Activated CD4-positive, alpha-beta T cell treated with anti-CD3 and anti-CD28 coated beads, Interleukin-2, amount 10 ng/mL, durations not matched to agents 24 days and 14 days (primary cell): ENCODE measurements around the gene MEGF10. TPM values are rescaled to one million over a fixed set of nuclear protein-coding genes. Genes with fewer than 3 reads are reported as not detected.

Source experiments
- DNase-seq: peaks from one replicate; pipeline ENCODE4 v3.0.0; 2022
- H3K27ac Mint-ChIP-seq: one replicate; pipeline ENCODE4 v1.8.0; 2022; ENCODE audit warnings: mild to moderate bottlenecking, mixed read lengths
- H3K27me3 Mint-ChIP-seq: one replicate; pipeline ENCODE4 v1.8.0; 2022; ENCODE audit warnings: mixed read lengths
- H3K36me3 Mint-ChIP-seq: one replicate; pipeline ENCODE4 v1.8.0; 2022; ENCODE audit warnings: low read depth, mild to moderate bottlenecking, mixed read lengths
- H3K4me1 Mint-ChIP-seq: one replicate; pipeline ENCODE4 v1.8.0; 2021; ENCODE audit warnings: mixed read lengths
- H3K4me3 Mint-ChIP-seq: one replicate; pipeline ENCODE4 v1.8.0; 2022; ENCODE audit warnings: mild to moderate bottlenecking, moderate library complexity, mixed read lengths
- H3K9me3 Mint-ChIP-seq: one replicate; pipeline ENCODE4 v1.8.0; 2021; ENCODE audit warnings: mixed read lengths
- intact Hi-C: fragments of 100-400 bp; cut with micrococcal nuclease; formaldehyde crosslinking; loops from one replicate; pipeline ENCODE4 v1.15.1; 2023
- total RNA-seq: library from RNA; stranded (reverse); gene quantifications from 2 replicates; pipeline ENCODE4 v1.2.3, GENCODE V29; 2022

The MEGF10 gene
- total RNA-seq, 1 donor from 2014 or later: not detected

DNA sequence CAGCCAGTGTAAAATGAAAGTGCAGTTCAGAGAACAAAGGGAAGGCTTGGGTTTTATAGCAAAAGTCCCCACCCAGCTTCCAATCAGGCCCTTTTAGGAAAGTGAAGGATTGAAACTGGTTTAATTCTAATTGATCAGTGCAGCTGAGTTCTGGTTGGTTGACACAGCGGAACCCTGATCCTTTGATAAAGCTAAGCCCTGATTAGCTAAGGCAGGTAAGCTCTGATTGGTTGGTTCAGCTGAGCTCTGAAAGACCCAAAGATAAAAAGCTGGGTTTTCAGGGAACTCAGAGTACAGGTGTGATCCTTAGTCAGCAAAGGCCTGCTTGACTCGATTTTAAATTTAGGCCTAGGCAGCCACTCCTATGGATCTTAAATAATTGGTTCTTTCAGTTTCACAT lies 156.0 kb downstream of the MEGF10 start:
- no peaks in the 10 kb centered on the region for H3K4me1 Mint-ChIP-seq
- no peak overlapping the region for H3K4me3 Mint-ChIP-seq
- intact Hi-C loops: no loop called here
- H3K27ac Mint-ChIP-seq: no peak overlapping the region
- H3K36me3 Mint-ChIP-seq: no peaks in the 10 kb centered on the region
- peaks cover 5% of the 10 kb centered on the region for H3K27me3 Mint-ChIP-seq
- DNase-seq: no peak
- no peaks in the 10 kb centered on the region for H3K9me3 Mint-ChIP-seq

DNA sequence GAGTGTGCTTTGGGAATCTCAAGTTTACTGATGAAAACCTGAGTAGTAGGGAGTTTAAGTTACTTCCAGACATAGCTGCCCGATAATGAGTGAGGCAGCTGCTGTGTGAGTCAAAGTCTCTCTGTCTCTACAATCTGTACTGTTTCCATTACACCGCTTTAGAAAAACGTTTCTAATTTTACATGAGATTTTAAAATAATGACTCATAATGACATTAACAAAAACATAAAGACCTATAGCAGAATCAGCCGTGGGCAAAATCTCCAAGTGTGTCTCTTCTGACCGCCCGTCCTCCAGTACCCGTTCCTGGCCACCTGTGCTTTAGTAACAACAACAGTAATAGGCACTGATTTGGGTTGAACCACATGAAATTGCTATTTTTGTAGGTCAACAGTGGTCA lies 157.2 kb downstream of the MEGF10 start:
- DNase-seq: no peak
- no peak overlapping the region for H3K27ac Mint-ChIP-seq
- H3K27me3 Mint-ChIP-seq: peaks cover 6% of the 10 kb centered on the region
- no peaks in the 10 kb centered on the region for H3K4me1 Mint-ChIP-seq
- H3K9me3 Mint-ChIP-seq: no peaks in the 10 kb centered on the region
- no peaks in the 10 kb centered on the region for H3K36me3 Mint-ChIP-seq
- intact Hi-C loops: no loop called here
- no peak overlapping the region for H3K4me3 Mint-ChIP-seq

DNA sequence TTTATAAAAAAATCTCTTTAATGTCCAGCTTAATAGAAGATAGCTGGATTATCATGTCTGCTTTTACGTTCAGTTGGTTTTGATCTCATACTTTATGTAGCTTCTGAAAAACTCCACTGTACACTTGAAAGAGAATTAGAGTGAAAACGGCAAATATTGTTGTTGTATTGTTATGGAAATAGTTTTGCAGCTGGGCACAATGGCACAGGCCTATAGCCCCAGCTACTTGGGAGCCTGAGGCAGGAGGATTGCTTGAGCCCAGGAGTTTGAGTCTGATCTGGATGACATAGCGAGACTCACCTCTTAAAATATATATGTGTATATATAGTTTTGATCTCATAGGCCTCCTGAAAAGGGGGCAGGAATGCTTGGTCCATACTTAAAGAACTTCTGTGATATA lies 159.4 kb downstream of the MEGF10 start:
- Mint-ChIP-seq H3K4me1 (no peaks in the 10 kb centered on the region), H3K4me3 (no peak overlapping the region), H3K27me3 (peaks cover 10% of the 10 kb centered on the region), H3K36me3 (no peaks in the 10 kb centered on the region), H3K9me3 (no peaks in the 10 kb centered on the region), H3K27ac (no peak overlapping the region)
- DNase-seq: no peak
- intact Hi-C loops: no loop called here

DNA sequence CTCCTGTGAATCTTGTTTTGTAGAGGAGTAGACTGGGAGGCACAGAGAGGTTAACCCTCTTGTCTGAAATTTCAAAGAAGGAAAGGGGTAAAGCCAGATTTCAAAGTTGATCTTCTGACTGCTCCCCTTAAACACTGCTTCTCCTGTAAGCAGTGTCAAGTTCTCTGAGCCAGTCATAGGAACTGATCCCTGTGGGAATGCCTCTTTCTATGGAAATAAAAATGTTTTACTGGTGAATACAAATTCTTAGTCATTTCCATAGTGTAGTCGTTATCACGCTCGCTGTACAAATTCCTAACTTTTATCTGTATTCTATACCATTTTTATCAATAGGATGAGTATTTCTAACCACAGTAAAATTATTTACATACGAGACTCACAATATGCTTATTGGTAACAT lies 160.5 kb downstream of the MEGF10 start:
- Mint-ChIP-seq H3K4me3 (no peak overlapping the region), H3K4me1 (no peaks in the 10 kb centered on the region), H3K27me3 (peaks cover 7% of the 10 kb centered on the region), H3K27ac (no peak overlapping the region), H3K36me3 (no peaks in the 10 kb centered on the region), H3K9me3 (no peaks in the 10 kb centered on the region)
- DNase-seq: no peak
- intact Hi-C loops: no loop called here

DNA sequence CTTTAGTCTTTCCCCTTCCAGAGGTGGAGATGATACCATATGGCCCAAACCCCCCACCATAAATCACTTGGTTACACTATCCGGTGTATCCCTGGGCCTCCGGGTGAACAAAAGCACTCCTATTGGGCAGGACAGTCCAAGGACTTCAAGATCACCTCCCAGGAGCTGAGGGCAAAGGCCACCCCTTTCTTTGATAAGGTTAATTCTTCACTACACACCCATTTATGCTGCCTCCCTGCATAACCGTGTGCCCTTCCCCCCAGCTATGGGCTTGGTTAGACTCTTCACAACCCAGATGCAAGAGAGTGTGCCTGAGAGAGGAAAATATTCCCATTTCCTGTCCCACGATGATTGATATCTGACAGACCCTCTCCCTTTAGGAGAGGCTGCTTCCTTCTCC lies 162.0 kb downstream of the MEGF10 start:
- Mint-ChIP-seq H3K9me3 (no peaks in the 10 kb centered on the region), H3K27ac (no peak overlapping the region), H3K4me1 (no peaks in the 10 kb centered on the region), H3K4me3 (no peak overlapping the region), H3K36me3 (no peaks in the 10 kb centered on the region), H3K27me3 (peaks cover 7% of the 10 kb centered on the region)
- DNase-seq: no peak
- intact Hi-C loops: no loop called here

DNA sequence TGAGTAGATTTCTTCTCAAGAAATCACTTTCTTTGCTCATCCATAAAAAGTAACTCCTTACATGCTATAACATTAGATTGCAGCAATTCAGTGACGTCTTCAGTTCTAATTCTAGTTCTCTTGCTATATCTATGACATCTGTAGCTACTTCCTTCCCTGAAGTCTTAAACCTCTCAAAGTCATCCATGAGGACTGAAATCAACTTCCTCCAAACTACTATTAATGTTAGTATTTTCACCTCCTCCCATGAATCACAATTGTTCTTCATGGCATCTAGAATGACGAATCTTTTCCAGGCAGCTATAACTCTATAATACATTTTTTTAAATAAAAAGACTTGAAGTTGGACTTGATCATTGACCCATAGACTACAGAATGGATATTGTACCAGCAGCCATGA lies 180.6 kb downstream of the MEGF10 start:
- Mint-ChIP-seq H3K36me3 (no peaks in the 10 kb centered on the region), H3K9me3 (no peaks in the 10 kb centered on the region), H3K4me1 (no peaks in the 10 kb centered on the region), H3K4me3 (no peak overlapping the region), H3K27me3 (peaks cover 8% of the 10 kb centered on the region), H3K27ac (no peak overlapping the region)
- intact Hi-C loops: no loop called here
- DNase-seq: no peak

DNA sequence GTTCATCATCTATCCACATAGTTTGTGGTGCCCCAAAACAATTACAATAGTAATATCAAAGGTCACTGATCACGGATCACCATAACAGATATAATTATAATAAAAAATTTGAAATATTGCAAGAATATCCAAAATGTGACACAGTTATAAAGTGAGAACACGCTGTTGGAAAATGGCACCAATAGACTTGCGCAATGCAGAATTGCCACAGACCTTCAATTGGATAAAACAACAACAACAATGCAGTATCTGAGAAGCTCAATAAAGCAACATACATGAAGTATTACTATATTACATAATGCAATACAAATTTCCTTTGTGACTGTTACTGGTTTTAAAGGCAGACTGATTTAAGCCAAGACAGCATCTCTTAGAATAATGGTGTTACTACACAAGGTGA lies 182.1 kb downstream of the MEGF10 start:
- H3K9me3 Mint-ChIP-seq: no peaks in the 10 kb centered on the region
- no peak overlapping the region for H3K27ac Mint-ChIP-seq
- intact Hi-C loops: no loop called here
- no peaks in the 10 kb centered on the region for H3K36me3 Mint-ChIP-seq
- peaks cover 8% of the 10 kb centered on the region for H3K27me3 Mint-ChIP-seq
- H3K4me3 Mint-ChIP-seq: no peak overlapping the region
- no peaks in the 10 kb centered on the region for H3K4me1 Mint-ChIP-seq
- DNase-seq: no peak

DNA sequence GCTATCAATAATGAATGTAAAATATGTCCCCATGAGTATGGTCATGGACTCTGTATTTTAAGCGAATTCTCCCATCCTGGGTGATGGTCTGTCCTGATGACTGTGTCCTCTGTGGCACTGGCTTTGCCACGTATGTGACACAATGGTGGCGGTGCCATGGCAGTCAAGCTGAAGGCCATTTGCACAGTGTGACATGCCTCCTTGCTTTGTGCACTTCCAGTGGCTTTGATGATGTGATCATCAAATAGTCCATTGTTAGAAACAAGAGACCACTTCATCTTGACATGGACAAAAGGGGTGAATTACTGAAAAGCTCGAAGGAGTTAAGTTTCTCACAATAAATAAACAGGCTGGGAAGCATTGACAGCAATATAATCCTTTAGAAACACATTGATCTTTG lies 195.9 kb downstream of the MEGF10 start:
- H3K27me3 Mint-ChIP-seq: peaks cover 37% of the 10 kb centered on the region
- H3K9me3 Mint-ChIP-seq: no peaks in the 10 kb centered on the region
- H3K4me3 Mint-ChIP-seq: no peak overlapping the region
- no peaks in the 10 kb centered on the region for H3K4me1 Mint-ChIP-seq
- H3K27ac Mint-ChIP-seq: no peak overlapping the region
- DNase-seq: no peak
- no peaks in the 10 kb centered on the region for H3K36me3 Mint-ChIP-seq
- intact Hi-C loops: no loop called here

DNA sequence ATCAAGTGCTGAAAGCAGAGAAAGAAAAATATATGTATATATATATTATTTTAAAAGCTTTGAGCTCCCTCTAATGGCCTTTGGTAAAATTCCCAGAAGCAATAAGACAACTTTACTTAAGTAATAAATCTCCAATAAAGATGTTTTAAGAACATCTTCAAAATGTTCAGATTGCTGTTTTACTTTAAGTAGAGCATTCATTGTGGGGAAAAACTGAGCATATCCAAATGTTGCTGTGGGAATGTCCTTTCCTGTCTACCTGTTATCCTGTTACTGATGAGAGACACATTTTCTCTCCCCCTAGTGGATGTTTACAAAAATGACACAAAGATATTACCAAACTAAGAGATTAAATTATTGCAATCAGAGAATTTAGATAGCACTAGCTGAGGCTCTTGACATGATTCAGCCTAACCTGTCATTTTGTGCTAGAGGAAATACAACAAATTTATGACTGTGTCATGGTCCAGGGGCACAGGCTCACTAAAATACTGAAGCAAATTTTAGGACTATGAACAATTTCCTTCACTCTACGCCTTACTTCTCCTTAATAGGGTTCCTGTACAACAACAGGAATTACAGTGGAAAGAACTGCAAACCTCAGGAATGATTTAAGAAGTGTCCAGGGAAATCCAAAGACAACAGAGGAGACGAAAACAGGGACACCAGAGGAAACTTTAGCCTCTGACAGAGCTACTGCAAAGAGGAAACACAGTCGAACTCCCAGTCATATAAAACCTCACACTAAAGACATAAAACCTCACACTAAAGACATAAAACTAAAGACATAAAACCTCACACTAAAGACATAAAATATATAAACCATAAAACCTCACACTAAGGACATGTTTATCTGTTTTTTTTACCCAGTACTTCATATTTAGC lies 202.5 kb downstream of the MEGF10 start:
- Mint-ChIP-seq H3K36me3 (no peaks in the 10 kb centered on the region), H3K9me3 (no peaks in the 10 kb centered on the region), H3K4me3 (no peak overlapping the region), H3K27me3 (peaks cover 48% of the 10 kb centered on the region), H3K4me1 (no peaks in the 10 kb centered on the region), H3K27ac (no peak overlapping the region)
- DNase-seq: no peak
- intact Hi-C loops: loop anchor here (1.0 to 10.0 kb wide), 3 partner anchors 178 to 948 kb away; no protein-coding TSS in a partner anchor

DNA sequence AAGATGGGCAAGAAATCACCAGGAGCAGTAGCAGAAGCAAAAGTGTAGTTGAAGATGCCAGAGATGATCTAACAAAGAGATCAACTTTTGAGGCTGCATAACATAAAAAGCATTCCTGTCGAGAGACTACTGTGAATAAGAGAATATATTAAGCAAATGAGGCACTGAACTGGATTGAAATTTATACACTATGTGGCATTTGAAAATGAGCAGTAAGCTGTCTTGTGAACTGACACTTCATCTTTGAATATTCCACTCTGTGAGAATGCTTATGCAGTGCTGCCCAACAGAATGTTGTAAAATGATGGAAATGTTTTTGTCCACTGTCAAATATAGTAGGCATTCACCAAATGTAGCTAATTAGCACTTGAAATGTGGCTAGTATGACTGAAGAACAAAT lies 208.0 kb downstream of the MEGF10 start:
- no peak for DNase-seq
- H3K4me3 Mint-ChIP-seq: no peak overlapping the region
- H3K36me3 Mint-ChIP-seq: no peaks in the 10 kb centered on the region
- H3K9me3 Mint-ChIP-seq: no peaks in the 10 kb centered on the region
- no peak overlapping the region for H3K27ac Mint-ChIP-seq
- H3K27me3 Mint-ChIP-seq: peaks cover 37% of the 10 kb centered on the region
- no peaks in the 10 kb centered on the region for H3K4me1 Mint-ChIP-seq
- intact Hi-C loops: loop anchor here (10.0 kb wide), 1 partner anchor 184 kb away; no protein-coding TSS in a partner anchor

DNA sequence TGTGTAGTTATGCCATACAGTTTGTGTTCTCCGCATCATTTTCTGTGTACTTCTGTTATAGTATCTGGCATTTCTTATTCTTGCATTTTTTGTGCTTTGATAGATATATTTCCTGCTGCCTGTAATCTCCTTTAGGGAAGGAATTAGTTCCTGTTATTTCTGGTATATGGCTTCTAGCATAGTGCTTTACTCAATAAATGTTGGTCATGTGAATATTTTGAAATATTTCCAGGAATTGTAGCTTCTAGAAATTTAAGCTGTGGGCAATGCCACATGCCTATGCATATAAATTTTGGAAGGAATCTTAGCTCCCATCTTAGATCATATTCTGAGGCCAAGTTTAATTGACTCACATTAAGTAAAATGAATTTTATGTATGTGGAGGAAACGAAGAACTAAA lies 215.3 kb downstream of the MEGF10 start:
- H3K27me3 Mint-ChIP-seq: peaks cover 34% of the 10 kb centered on the region
- intact Hi-C loops: no loop called here
- H3K4me3 Mint-ChIP-seq: no peak overlapping the region
- H3K36me3 Mint-ChIP-seq: no peaks in the 10 kb centered on the region
- DNase-seq: no peak
- no peak overlapping the region for H3K27ac Mint-ChIP-seq
- no peaks in the 10 kb centered on the region for H3K4me1 Mint-ChIP-seq
- no peaks in the 10 kb centered on the region for H3K9me3 Mint-ChIP-seq

DNA sequence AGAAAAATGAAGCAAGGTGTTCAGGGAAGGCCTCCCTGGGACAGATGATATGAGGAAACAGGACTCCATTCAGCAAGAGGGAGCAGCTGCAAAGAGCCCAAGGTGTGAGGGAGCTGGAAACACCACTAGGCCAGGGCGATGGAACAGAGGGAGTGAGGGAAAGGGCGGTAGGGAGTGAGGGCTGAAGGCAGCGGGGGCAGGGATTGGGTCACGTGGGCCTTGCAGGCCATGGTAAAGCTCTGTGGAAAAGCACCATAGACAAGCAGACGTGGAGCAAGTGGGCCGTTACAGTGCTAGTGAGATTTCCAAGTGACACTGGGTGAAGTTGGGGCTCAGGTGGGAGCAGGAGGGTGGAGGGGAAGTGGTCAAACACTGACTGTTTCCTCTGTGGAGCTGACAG lies 216.0 kb downstream of the MEGF10 start:
- Mint-ChIP-seq H3K9me3 (no peaks in the 10 kb centered on the region), H3K27ac (no peak overlapping the region)
- intact Hi-C loops: no loop called here

DNA sequence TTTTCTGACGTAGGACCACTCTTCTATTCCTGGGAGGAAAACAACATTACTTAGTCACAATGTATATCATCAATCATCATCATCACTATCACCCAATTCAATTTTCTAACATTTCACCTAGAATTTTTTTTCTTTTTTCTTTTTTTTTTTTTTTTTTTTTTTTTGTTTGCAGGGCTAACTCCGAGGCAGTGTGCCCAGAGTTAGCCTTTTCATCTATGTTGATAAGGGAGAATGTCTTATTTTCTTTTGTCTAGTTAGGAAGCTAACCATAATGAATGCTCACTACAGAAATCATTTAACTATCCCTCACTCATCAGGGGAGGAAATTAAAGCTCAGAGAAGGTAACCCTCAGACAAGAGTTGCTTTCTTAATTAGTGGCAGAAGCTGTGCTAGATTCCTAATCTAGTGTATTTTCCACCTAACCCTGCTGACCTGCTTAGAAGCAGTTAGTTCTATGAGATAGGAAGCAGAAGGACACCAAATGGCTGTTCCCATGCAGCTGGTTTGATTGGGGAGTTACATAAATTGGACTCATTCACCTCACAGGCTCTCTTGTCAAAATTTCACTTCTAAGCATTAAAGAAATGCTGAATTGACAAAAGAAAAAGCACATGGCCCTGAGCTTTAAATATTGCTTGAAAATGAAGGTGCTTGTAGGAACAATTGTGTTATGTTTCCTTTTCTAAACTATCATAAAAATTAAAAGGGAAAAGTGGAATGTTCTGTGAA lies 218.2 kb downstream of the MEGF10 start:
- H3K4me1 Mint-ChIP-seq: no peaks in the 10 kb centered on the region
- intact Hi-C loops: no loop called here
- no peak overlapping the region for H3K27ac Mint-ChIP-seq
- DNase-seq: no peak
- H3K27me3 Mint-ChIP-seq: peaks cover 46% of the 10 kb centered on the region
- no peaks in the 10 kb centered on the region for H3K36me3 Mint-ChIP-seq
- H3K9me3 Mint-ChIP-seq: no peaks in the 10 kb centered on the region
- no peak overlapping the region for H3K4me3 Mint-ChIP-seq

More for the DNA sequence above, 216.0 kb downstream of the MEGF10 start:
- no peak for DNase-seq
- Mint-ChIP-seq H3K27me3 (peaks cover 36% of the 10 kb centered on the region), H3K36me3 (no peaks in the 10 kb centered on the region), H3K4me1 (no peaks in the 10 kb centered on the region), H3K4me3 (no peak overlapping the region)
